HepG2 (cell line): ENCODE data around the gene RDH12. TPM values are rescaled to one million over a fixed set of nuclear protein-coding genes. Genes with fewer than 3 reads are reported as not detected.
A peak's percentile ranks its signal among the peaks of the same experiment; 100 is the strongest.

Experiments
- BRD4 ChIP-seq: sonication (generic); formaldehyde crosslinking; IDR thresholded peaks from 2 replicates; pipeline ENCODE4 v1.4.0; 2020; ENCODE audit warnings: missing genetic modification reagents
- BRF2 ChIP-seq: sonication (generic); formaldehyde crosslinking; IDR thresholded peaks from 2 replicates; pipeline ENCODE4 v1.8.1; 2022; ENCODE audit warnings: mild to moderate bottlenecking, missing genetic modification reagents
- CHD4 ChIP-seq: fragments of 200-600 bp; sonication (generic); IDR thresholded peaks from 2 replicates; pipeline ENCODE4 v1.7.0; 2017; ENCODE audit warnings: mild to moderate bottlenecking, low read length, borderline replicate concordance
- ESRRA ChIP-seq: sonication (generic); formaldehyde crosslinking; IDR thresholded peaks from 2 replicates; pipeline ENCODE4 v1.5.1; 2020; ENCODE audit warnings: mild to moderate bottlenecking, low read depth, missing genetic modification reagents
- GTF3A ChIP-seq: sonication (generic); formaldehyde crosslinking; conservative IDR thresholded peaks from 2 replicates; pipeline ENCODE4 v1.4.0; 2020; ENCODE audit warnings: mild to moderate bottlenecking, missing genetic modification reagents
- KAT2B ChIP-seq: fragments of 150-350 bp; IDR thresholded peaks from 2 replicates; pipeline ENCODE4 v1.6.1; 2014; ENCODE audit warnings: low read depth, low read length, borderline replicate concordance
- KDM6A ChIP-seq: IDR thresholded peaks from 2 replicates; pipeline ENCODE4 v1.6.1; 2016; ENCODE audit warnings: low read depth
- REL ChIP-seq: sonication (generic); formaldehyde crosslinking; conservative IDR thresholded peaks from 2 replicates; pipeline ENCODE4 v1.8.0; 2022; ENCODE audit warnings: mild to moderate bottlenecking, missing genetic modification reagents, moderate library complexity
- SNAPC4 ChIP-seq: sonication (generic); formaldehyde crosslinking; IDR thresholded peaks from 2 replicates; pipeline ENCODE4 v1.4.0; 2020; ENCODE audit warnings: mild to moderate bottlenecking, missing genetic modification reagents
- SRSF4 ChIP-seq: fragments of 200-400 bp; formaldehyde crosslinking; IDR thresholded peaks from one replicate; pipeline ENCODE4 v1.6.1; 2018; ENCODE audit warnings: mild to moderate bottlenecking, low read depth, low read length, moderate library complexity; ENCODE audit not compliant: poor library complexity, severe bottlenecking
- ZBTB38 ChIP-seq: sonication (generic); formaldehyde crosslinking; IDR thresholded peaks from 2 replicates; pipeline ENCODE4 v1.5.1; 2020; ENCODE audit warnings: mild to moderate bottlenecking, missing genetic modification reagents
- ZNF235 ChIP-seq: sonication (generic); formaldehyde crosslinking; IDR thresholded peaks from 2 replicates; pipeline ENCODE4 v1.8.1; 2023; ENCODE audit warnings: mild to moderate bottlenecking, missing genetic modification reagents, borderline replicate concordance
- ZNF3 ChIP-seq: IDR thresholded peaks from 2 replicates; pipeline ENCODE4 v1.7.0; 2017; ENCODE audit warnings: inconsistent platforms
- ZNF572 ChIP-seq: sonication (generic); formaldehyde crosslinking; IDR thresholded peaks from 2 replicates; pipeline ENCODE4 v1.5.1; 2020; ENCODE audit warnings: mild to moderate bottlenecking, missing genetic modification reagents
- ZNF780A ChIP-seq: sonication (generic); formaldehyde crosslinking; IDR thresholded peaks from 2 replicates; pipeline ENCODE4 v1.8.0; 2022; ENCODE audit warnings: mild to moderate bottlenecking, missing genetic modification reagents, moderate library complexity
- ZNF788 ChIP-seq: sonication (generic); formaldehyde crosslinking; IDR thresholded peaks from 2 replicates; pipeline ENCODE4 v1.5.0; 2020; ENCODE audit warnings: mild to moderate bottlenecking, missing genetic modification reagents, borderline replicate concordance
- ZNF790 ChIP-seq: sonication (generic); formaldehyde crosslinking; IDR thresholded peaks from 2 replicates; pipeline ENCODE4 v1.8.0; 2022; ENCODE audit warnings: missing genetic modification reagents, mild to moderate bottlenecking, borderline replicate concordance
- ZSCAN20 ChIP-seq: sonication (generic); formaldehyde crosslinking; IDR thresholded peaks from 2 replicates; pipeline ENCODE4 v1.4.0; 2020; ENCODE audit warnings: missing genetic modification reagents, mild to moderate bottlenecking, borderline replicate concordance
- ZSCAN21 ChIP-seq: sonication (generic); formaldehyde crosslinking; IDR thresholded peaks from 2 replicates; pipeline ENCODE4 v1.8.0; 2022; ENCODE audit warnings: mild to moderate bottlenecking, missing genetic modification reagents, moderate library complexity, borderline replicate concordance
- polyA plus RNA-seq, 8 experiments: library from polyadenylated mRNA; depleted of rRNA in 3 of 8; stranded (reverse) in 7 of 8; unstranded in 1 of 8; fragments of >200 nt; fragmentation: Illumina TruSeq in 4 of 8; extraction: Trizol in 4 of 8; gene quantifications; 2 replicates each; pipeline versions ENCODE4 v1.2.1 to v1.2.3, GENCODE V29; 2011 to 2016; ENCODE audit warnings: low read depth in 4 of 8, missing spikeins in 1 of 8, mixed read lengths in 1 of 8; ENCODE audit not compliant: insufficient read depth in 1 of 8
- total RNA-seq, 5 experiments: library from RNA; depleted of rRNA; stranded (reverse); fragments of >200 nt; fragmentation: Illumina TruSeq; extraction: Trizol; gene quantifications; 2 replicates each; pipeline ENCODE4 v1.2.3, GENCODE V29; 2016; ENCODE audit warnings: low read depth in 1 of 5
- TF ChIP-seq, protein P1 (sequence below): sonication (generic); formaldehyde crosslinking; IDR thresholded peaks from 2 replicates; pipeline ENCODE4 v1.4.0; 2020; ENCODE audit warnings: missing genetic modification reagents, mild to moderate bottlenecking, borderline replicate concordance

Gene RDH12
- total and polyA plus RNA-seq, 2 of the 13 experiments (the other 11 are each of a cell fraction or from before 2014, with no cell fraction given), result 1.6 to 2.1 TPM

GRCh38 chr14:67695394-67695949 lies 6.2 kb upstream of the RDH12 start, which contains the start of gene RDH11 (continued):
- TF ChIP-seq SNAPC4 (CRISPR knock-in tag) (peak; percentile 98), KDM6A (CRISPR knock-in tag) (0 out of 2 replicates have a peak, but pooled peaks have one; percentile 9), CHD4 (no peak), ZNF780A (no peak), ZNF790 (CRISPR knock-in tag) (no peak), ZSCAN20 (CRISPR knock-in tag) (no peak), ESRRA (no peak), ZNF572 (no peak), GTF3A (CRISPR knock-in tag) (no peak), ZNF235 (no peak), BRF2 (CRISPR knock-in tag) (no peak), KAT2B (no peak), ZBTB38 (0 out of 2 replicates have a peak, but pooled peaks have one; percentile 1), REL (CRISPR knock-in tag) (no peak), BRD4 (CRISPR knock-in tag) (no peak), ZNF3 (CRISPR knock-in tag) (no peak), ZNF788 (CRISPR knock-in tag) (no peak; the same call in 1 of the 2 replicates), SRSF4 (no peak), ZSCAN21 (peak; percentile 67; the same call in 1 of the 2 replicates)
- TF ChIP-seq, protein P1, sequence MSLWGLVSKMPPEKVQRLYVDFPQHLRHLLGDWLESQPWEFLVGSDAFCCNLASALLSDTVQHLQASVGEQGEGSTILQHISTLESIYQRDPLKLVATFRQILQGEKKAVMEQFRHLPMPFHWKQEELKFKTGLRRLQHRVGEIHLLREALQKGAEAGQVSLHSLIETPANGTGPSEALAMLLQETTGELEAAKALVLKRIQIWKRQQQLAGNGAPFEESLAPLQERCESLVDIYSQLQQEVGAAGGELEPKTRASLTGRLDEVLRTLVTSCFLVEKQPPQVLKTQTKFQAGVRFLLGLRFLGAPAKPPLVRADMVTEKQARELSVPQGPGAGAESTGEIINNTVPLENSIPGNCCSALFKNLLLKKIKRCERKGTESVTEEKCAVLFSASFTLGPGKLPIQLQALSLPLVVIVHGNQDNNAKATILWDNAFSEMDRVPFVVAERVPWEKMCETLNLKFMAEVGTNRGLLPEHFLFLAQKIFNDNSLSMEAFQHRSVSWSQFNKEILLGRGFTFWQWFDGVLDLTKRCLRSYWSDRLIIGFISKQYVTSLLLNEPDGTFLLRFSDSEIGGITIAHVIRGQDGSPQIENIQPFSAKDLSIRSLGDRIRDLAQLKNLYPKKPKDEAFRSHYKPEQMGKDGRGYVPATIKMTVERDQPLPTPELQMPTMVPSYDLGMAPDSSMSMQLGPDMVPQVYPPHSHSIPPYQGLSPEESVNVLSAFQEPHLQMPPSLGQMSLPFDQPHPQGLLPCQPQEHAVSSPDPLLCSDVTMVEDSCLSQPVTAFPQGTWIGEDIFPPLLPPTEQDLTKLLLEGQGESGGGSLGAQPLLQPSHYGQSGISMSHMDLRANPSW, result no peak
